GM20000 (cell line): ENCODE measurements around the gene SEC14L2.
"Not testable (repeated sequence)": the region's sequence is repeated elsewhere in the genome, so short reads cannot be mapped to it uniquely, and the experiment has no call there.

ENCODE experiments used
- DNase-seq: peaks from one replicate; pipeline ENCODE4 v3.0.0; 2012; ENCODE audit warnings: low spot score
- CTCF ChIP-seq: IDR thresholded peaks from 2 replicates; pipeline ENCODE4 v1.5.1; 2012; ENCODE audit warnings: mild to moderate bottlenecking, control low read depth; ENCODE audit errors: extremely low read depth, missing control alignments

The SEC14L2 gene

GRCh38 chr22:30445438-30446145, 48.8 kb downstream of the SEC14L2 start:
- no peak for DNase-seq
- no peak for TF ChIP-seq CTCF

- no peak for TF ChIP-seq CTCF
- no peak for DNase-seq
These were observed 50.8 kb downstream of the SEC14L2 start for GRCh38 chr22:30447656-30448055.

GRCh38 chr22:30451488-30451887, 54.7 kb downstream of the SEC14L2 start:
- not testable (repeated sequence) for DNase-seq

- no peak for DNase-seq
- no peak for TF ChIP-seq CTCF
These were observed 56.0 kb downstream of the SEC14L2 start for GRCh38 chr22:30452861-30453260.

GRCh38 chr22:30453731-30454510, 57.1 kb downstream of the SEC14L2 start:
- no peak for TF ChIP-seq CTCF
- no peak for DNase-seq

GRCh38 chr22:30455075-30455840, 58.4 kb downstream of the SEC14L2 start:
- DNase-seq, result no peak
- TF ChIP-seq CTCF, result no peak

GRCh38 chr22:30457981-30458380, 61.2 kb downstream of the SEC14L2 start:
- no peak for DNase-seq
- no peak for TF ChIP-seq CTCF
